CMK (cell line): ENCODE results near the gene FSD1L.

Experiments used
- DNase-seq: peaks from one replicate; pipeline ENCODE4 v3.0.0-alpha.2; 2010; ENCODE audit warnings: low read depth

FSD1L gene

DNA sequence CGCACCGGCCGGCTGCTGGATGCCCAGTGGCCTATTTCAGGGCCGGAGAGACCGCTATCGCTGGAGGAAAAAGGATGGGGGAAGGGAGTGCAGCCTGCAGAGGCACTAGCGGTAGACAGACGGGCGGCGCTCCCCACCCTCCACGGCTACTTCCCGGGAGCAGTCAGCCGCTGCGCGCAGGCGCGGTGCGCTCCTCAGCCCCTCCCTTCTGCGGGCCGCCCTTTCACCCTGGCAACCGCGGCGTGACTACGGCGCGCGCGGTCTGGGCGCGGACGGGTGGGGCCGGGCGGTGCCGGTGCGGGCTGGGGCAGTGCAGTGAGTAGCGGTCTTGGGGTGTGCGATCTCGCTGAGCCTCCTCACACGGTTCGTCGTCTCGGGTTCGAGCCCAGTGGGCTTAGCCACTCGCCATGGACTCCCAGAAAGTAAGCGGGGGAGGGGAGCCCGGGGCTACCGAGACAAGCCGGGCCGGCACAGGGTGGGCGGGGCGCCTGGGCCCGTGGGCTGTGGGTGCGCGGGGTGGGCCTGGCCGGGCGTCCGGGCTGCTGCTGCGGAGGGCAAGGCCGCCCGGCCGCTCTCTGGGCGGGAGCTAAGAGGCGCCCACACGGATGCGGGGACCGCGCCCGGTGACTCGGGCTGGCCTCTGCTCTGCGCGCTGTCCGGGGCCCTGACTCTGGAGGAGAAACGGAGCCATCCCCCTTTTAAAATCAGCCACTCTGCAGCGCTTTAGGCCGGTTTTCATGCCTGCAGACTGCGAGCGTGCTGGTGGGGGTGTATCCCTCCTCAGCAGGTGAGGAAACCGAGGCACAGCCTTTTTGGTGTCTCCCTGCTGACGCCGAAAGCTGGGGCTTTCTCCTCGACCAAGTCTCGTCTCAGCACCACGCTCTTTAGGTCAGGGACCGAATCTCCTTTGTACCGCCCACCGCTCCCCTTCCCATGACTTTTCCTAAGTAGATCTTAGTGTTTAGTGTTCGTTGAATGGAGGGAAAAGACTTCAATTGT is at the start of gene FSD1L:
TSS of gene FSD1L (plus strand) at position 221 of the 999 bp plus-strand sequence. CDS start at position 408, 187 bp downstream.
- peak; percentile 80 for DNase-seq

DNA sequence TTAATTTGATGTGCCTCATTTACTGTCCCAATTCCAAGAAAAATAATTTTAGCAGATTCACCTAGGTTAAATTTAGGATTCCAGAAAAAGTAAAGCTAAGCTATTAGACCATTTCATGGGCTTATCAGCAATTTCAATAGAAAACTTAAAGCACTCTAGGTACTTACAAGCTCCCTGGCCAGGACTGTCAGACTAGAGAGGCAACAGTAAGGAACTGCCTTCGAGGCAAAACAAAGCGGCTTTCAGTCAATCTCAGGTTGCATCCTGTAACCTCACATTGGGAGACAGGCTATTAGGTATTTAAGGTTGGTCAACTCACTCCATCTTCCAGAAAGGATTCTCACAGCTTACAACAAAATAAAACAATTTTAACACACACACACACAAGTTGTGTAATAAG is 48.7 kb upstream of the FSD1L start:
- no peak for DNase-seq

DNA sequence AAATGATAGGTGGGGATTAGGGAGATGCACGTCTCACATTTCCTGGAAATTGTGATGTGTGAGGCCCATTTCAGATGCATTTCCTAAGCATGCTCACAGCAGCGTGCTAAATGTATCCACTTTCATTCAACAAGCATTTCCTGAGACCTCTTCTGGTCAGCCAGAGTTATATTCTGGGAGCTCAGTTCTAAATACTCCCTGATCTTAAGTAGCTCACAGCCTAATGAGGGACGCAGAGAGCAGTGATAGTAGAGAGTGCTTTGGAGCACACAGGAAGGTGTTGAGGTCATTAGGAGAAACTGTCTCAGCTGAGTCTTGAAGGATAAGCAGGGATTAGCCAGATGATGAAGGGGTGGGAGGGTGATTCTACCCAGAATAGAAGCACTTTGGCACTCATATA is 46.2 kb upstream of the FSD1L start:
- no peak for DNase-seq

DNA sequence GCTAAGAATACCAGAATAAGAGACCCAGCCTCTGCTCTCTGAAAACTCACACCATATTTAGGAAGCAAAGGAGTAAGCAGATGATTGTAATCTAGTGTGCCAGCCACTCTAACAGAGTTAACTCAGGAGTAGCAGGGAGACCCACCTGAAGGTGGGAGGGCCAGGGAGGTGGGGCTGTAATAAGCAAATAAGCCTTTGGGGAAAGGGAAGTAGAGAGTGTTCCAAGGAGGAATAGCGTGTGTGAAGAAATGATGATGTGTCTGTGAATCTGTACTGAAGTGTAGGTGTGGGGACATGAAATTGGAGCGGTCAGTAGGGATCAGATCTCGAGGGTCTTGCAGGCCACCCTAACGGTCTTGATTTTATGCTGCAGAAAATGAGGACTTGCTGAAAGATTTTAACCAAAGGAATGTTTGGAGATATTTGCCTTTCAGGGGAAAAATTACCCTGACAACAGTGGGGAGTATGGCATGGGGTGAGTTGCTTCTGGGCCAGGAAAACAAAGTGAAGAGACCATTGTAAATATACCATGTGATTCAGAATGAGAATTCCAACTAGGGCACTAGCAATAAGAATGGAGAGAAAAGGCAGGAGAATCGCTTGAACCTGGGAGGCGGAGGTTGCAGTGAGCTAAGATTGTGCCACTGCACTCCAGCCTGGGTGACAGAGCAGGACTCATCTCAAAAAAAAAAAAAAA is 44.1 kb upstream of the FSD1L start:
- no peak for DNase-seq

DNA sequence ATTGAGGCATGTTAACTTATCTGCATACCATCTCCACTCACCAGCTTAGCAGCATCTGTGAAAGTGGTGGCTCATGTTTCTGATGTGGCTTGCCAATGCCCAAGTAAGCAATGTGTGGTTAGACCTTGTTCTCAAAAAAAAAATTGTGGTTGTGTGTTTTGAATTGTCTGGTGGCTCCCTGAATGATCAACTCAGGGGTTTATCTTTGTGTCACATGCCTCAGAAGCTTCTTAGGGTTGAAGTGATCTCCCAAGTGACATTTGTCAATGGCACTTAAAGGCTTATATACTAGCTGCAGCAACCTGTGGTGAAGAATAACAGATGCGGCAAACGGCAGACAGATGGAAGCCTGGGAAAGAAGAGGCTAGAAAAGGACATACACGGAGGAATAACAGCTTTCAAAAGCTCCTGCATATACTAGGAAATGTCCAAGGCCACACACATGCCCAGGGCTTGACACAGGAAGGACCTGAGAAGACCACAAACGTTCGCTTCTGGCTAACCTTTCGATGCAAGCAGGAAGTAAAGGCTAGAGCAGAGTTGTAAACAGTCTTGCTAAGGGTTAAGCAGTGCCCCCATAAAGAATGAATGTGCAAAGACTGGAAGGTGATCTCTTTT is 42.2 kb upstream of the FSD1L start:
- DNase-seq, result peak; percentile 83

DNA sequence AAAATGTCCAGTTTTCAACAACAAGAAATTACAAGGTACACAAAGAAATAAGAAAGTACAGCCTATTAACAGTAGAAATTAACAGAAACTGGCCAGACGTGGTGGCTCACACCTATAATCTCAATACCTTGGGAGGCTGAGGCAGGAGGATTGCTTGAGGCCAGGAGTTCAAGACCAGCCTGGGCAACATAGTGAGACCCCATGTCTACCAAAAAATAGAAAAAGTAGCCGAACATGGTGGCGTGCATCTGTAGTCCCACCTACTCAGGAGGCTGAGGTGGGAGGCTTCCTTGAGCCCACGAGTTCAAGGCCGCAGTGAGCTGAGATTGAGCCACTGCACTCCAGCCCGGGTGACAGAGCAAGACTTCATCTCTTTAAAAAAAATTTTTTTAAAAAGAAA is 41.5 kb upstream of the FSD1L start:
- DNase-seq, result no peak

DNA sequence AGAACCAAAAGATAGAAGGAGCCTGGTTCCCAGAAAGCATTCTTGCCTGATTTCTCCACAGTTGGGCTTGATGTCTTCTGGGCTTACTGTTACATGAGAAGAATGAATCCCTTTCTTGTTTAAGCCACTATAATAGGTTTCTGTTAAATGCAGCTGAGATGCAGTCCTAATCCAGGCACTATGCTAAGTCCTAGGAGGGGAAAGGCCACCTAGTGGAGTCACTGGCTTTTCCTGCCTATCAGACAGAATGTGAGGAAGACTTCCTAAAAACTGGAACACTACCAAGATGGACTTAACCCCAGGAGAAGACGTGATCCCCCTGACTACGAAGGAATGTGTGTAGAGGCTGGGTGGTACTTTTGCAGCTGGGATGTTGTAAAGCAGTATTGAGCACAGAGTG is 34.3 kb upstream of the FSD1L start:
- no peak for DNase-seq

DNA sequence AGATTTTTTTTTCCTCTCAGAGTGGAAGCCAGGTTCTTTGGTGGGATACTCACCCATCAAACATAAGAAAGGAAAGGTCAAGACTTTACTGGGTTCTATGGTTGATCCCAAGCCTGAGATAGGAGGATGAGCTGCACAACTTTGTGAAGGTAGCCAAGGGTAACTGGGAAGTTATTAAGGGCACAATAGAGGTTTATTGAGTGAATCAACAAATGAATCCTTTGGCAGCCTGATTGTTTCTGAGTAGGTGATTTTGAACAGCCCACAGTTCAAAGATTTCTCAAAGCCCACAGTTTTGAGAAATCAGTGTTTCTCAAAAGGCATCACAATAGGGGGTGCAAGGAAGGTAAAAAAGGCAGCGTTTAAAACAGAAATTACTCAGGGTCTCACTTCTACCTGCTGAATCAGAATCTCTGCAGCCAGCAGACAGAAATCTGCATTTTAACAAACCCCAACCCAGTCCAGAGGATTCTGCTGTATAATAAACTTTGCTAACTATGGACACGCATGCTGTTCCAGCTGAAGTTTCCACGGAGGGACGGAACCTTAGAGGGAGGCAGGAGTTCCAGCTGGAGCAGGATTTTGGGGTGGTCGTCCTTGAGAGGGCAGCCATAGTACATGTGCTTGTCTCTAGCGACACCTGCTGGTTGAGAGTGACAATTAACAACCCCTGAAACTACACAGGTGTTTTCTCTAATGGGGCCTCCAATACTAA is 32.7 kb upstream of the FSD1L start:
- DNase-seq, result peak; percentile 26

DNA sequence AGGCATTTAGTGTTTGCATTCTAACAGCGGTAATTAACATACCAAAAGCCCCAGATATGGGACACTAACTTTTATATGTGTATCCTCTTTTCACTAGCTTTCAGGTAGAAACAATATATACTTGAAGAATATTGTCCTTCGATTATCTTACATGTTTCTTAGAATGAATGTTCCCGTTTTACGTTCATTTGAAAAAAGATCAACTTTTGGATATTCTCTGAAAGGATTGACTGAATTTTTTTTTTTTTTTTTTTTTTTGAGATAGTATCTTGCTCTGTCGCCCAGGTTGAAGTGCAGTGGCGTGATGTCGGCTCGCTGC is 32.2 kb upstream of the FSD1L start:
- no peak for DNase-seq

DNA sequence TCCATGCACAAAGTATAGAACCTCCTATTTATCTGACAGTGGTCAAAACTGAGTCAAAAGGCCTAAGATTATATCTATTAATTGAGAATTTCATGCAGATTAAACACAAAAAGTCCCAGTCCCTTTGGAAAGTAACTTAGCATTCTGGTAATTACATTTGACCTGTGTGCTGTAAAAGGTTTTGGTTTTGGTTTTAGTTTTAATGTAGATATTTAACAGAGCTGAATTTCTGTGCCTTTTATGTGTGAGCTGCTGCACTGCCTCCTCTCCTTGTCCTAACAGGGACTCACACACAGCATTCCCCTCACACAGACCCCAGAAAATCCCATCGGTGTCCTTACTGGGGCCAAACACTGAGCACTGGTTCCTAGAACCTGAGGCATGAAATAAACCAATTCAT is 31.0 kb upstream of the FSD1L start:
- no peak for DNase-seq

DNA sequence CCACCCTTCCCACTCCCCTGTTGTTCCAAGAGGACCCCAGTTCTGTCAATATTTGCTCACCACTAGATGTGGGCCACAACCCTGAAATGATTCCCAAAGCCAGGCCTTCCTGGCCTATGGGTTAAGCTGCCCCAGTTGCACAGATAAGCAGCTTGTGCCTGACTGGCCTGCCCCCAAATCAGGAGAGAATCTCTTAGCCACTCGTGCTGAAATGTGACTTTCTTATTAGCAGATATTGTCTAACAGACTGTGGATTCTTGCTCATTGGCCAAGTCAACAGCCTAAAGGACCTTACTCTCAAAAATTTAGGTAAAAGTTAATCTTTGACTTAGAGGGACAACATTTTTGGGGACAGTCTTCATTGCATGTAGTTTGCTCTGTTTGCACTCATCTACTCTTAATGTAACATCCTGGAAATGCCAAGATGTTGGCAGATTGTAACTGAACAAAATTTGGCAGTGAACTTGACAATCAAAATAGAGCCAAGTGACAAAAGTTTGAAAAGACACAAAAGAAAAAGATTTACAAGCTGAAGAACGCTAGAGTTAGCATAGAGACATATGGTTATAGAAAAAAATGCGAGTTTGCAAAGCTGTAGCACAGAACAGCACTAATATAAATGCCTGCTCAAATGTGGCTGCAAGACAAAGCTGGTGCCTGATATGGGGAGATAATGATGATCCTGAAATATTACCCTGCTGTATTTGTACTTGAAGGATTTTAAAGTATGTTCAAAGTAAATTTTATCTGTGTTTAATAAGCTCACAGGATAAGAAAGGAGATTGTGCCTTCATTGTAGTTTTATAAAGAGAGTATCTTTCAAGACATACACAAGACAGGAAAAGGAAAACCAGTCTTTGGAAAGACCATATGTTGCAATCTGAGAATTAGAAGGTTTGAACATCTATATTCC is 29.0 kb upstream of the FSD1L start:
- no peak for DNase-seq

DNA sequence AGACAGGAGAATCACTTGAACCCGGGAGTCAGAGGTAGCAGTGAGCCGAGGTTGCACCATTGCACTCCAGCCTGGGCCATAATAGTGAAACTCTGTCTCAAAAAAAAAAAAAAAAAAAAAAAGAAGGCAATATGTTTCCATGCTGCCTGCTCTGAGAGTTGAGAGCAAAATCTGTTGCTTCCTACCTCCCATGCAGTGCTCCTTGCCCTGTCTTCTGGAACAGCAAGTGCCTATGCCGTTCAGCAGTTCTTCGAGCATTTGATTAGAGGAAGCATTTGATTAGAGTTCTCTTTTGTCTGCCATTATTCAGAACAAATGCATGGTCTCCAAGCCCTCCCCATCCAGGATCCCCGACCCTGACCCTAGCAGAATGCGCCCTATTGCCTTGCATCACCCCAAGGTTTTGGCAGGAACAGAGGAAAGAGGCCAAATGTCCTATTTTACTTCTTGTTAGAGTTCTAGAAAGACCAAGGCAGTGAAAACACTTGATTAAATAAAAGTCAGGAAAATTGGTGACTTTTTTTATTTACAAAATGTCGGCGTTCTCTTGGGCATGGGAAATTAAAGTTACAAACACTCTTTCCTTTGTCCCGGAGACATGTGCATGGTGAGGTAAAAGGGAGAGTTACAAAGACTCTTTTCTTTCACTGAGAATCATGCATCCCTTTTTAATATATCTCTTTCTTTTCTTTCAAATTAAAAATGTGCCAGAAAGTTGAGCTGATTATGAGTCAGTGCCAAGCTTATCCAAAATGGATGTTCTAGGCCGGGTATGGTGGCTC is 27.8 kb upstream of the FSD1L start:
- DNase-seq, result no peak

DNA sequence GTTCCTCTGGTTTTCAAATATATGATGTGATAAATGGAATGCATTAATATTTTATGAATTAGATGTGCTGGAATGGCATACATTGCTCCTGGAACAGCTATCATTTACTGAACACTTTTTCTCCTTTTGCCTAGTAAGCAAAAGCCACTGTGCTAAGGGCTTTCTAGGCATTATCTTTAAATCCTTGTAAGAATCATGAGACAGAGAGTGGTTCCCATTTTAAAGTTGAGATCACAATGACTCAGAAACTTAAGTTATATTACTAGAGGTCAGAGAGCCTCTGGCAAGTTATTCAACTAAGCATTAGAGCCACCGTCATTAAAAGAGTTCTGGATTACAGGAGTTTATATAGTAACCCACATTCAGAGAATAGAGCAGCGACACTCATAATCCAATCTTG is 26.7 kb upstream of the FSD1L start:
- DNase-seq, result no peak

DNA sequence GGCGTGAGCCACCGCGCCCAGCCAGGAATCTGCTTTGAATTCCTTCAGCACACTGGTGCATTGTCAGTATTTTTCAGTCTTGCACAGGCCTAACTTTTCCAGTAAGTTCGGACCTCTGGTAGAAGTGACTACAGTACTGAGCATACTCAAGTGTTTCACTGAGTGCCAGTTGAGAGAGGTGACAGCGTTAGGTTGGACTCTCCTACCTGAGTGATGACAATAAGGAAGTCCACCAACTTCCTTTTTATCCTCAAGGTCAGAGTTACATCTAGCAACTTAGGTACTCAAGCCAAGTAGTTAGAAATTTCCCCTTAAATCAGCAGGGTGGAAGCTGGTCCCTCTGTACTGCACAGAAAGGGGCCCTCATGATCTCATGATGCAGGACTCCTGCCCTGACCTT is 26.0 kb upstream of the FSD1L start:
- no peak for DNase-seq

DNA sequence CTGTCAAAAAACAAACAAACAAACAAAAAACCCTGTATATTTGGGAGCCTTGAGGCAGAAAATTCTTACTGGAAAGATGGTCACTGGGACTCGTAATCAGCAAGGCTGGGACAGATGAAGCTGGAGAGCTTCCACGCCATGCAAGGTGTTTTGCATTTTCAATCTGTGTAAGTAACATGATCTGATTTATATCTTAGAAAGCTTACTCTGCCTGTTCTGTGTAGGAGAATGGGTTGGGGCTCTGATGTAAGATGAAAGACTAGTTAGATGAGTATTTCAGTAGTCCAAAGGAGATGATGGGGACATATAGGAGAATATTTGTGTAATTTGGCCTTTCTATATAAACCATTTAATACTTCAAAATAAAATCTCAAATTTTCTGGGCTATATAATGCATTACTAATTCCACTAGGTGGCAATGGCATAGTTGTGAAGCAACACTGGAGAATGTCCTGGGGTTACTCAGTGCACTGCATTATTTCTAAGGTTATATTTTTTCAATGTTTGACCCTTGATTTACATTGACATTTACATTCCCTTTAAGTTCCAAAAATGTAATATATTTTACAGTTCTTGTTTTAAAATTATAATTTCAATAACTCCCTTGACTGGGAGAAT is 21.9 kb upstream of the FSD1L start:
- no peak for DNase-seq

DNA sequence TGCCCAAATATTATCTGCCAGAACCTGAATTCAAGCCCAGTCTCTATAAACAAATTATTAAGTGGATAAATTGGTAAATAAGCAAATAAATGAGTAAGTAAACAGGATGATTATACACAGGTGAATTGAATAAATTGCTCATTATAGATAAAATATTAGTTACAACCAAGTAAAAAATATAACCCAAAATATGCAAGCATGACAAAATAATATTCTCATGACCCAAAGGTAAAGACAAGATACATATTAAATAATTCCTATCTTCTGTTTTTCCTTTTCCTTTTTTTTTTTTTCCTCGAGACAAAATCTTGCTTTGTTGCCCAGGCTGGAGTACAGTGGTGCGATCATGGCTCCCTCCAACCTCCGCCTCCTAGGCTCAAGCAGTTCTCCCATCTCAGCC is 21.2 kb upstream of the FSD1L start:
- no peak for DNase-seq

DNA sequence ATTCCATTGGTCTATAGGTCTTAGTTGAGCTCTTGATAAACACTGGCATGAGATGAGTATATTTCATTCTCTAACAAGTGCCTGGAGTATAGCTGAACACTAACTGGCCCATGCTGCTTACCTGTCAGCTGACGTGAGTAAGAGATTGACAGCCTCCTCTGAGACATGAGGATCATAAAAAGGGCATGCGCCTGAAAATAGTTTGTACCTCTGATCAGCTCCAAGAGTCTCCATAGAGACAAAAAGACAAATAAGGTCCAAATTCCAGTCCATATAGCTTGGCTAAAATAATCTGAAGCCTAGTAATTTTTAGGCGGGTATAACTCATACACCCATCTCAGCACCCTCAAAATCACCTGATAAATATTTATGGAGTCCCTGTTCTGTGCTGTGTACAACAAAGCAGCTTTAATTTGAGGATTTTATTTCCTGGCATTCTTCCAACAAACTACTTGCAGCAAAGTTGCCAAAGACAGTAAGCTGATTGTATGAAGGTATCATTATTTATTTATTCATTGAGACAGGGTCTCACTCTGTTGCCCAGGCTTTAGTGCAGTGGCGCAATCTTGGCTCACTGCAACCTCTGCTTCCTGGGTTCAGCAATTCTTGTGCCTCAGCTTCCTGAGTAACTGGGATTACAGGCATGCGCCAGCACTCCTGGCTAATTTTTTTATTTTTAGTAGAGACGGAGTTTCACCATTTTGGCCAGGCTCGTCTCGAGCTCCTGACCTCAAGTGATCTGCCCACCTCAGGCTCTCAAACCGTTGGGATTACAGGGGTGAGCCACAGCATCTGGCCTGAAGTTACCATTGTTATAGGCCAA is 16.2 kb upstream of the FSD1L start:
- DNase-seq, result no peak

DNA sequence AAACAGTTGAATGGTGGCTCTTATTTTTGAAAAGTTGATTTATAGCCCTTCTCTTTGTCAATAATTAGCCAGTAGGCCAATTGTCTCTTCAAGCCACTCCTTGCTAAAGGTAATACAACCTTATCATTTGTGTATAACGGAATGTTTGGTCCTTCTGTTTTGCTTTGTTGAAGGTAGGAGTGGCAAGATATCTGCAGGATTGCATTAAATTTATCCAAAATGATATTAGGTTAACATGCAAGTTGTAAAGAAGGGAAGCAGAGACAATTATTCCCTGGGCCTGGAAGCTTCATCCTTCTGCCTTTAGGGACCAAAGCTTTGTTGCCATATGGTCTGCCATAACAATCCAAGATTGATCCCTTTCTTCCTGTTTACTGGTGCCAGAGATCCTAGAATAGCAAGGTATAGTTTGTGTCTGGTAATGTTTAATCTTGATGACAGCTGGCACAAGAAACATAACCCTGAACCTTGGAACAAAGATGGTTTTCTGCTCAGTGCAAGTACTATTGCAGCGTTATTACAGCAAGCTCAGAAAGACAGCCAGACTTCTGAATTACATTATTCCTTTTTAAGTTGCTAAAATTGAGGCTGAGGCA is 15.5 kb upstream of the FSD1L start:
- DNase-seq, result no peak

DNA sequence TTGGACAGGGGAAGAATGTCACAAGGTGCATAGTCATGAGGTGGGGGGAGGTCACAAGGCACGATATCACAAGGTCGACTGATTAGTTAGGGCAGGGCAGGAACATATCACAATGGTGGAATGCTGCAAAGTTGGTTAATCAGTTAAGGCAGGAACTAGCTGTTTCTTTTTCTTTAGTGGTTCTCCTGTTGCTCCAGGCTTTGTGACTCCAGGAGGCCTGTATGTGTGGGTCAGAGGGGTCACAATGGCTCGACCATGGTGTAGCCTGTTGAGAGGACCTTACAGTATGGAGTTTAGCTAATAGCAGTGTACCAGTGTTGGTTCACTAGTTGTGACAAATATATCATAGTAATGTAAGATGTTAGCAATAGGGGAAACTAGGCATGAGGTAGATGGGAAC is 12.4 kb upstream of the FSD1L start:
- no peak for DNase-seq
